AG08396 (cell line): ENCODE results near the gene BAHCC1.
"Not testable (repeated sequence)": the region's sequence is repeated elsewhere in the genome, so short reads cannot be mapped to it uniquely, and the experiment has no call there.

Experiments
- DNase-seq: peaks from one replicate; pipeline ENCODE4 v3.0.0; 2012; ENCODE audit warnings: low spot score, mixed read lengths

Gene BAHCC1

DNA sequence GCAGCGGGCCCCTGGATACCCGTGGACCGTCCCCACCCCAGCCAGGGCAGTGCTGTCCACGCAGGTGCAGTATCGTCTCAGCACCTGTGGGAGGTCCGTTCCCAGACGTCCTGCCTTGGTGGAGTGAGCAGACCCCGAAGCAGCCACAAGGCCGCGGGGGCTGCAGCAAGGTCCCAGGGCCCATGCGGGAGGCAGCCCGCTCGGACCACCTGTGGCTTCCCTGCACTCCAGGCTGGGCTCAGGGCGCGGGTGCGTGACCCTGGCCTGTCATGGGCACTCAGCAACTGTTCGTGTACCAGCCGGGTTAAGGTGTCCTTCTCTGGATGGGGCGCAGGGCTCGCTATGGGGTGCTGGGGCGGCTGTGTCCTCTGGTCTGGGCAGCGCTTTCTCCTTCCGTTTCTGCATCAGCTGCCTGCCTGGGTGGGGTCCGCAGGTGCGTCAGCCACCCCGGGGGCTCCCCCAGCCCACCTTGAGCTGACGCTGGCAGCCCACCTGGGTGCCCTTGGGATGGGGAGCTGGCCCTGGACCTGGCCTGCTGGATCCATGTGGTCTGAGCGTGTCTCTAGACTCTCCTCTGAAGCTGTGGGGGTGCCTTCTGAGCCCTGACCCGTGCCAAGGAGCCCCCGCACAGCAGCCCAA is 18.4 kb downstream of the BAHCC1 start:
- DNase-seq, result no peak

GRCh38 chr17:81414756-81415516 is 19.7 kb downstream of the BAHCC1 start:
- DNase-seq, result no peak

- no peak for DNase-seq
Measured at GRCh38 chr17:81415681-81416080, 20.4 kb downstream of the BAHCC1 start.

- DNase-seq, result no peak
Measured at GRCh38 chr17:81416612-81417011, 21.4 kb downstream of the BAHCC1 start.

GRCh38 chr17:81417049-81417878 is 22.0 kb downstream of the BAHCC1 start:
- DNase-seq, result peak; percentile 89

DNA sequence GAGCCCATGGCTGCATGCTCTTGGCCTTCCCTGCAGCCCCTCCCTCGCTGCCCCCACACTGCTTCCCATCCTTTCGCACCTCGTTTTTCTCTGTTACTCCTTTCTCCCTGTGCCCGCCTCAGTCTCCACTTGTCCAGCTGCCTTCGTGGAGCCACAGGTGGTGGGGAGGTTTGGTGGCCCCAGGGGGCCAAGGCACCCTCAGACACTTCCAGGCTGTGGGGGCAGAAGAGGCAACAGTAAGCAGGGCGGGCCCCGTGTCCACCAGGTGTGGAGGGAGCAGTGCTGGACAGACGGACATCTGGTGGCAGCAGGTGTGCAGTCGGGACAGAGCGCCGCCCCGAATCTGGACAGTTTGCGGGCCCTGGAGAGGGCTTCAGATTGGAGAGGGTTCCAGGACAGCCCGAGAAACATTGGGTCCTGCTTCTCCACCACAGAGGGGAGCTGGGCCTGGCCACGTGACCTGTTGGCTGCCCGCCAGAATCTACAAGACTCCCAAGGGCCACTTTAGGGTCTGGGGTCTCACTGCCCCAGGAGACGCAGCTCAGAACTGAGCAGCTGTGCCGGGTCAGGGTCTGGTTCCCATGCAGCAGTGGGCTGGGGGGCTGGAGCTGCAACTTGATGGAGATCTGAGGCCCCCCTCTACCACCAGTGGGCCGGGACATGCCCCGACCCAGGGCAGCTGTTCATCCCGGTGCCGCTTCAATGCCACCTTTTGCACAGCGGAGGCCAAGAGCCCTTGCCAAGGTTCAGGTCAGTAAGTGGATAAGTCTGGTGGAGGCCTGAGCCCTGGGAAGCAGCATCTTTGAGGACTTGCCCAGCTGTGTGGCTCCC is 22.8 kb downstream of the BAHCC1 start:
- no peak for DNase-seq

DNA sequence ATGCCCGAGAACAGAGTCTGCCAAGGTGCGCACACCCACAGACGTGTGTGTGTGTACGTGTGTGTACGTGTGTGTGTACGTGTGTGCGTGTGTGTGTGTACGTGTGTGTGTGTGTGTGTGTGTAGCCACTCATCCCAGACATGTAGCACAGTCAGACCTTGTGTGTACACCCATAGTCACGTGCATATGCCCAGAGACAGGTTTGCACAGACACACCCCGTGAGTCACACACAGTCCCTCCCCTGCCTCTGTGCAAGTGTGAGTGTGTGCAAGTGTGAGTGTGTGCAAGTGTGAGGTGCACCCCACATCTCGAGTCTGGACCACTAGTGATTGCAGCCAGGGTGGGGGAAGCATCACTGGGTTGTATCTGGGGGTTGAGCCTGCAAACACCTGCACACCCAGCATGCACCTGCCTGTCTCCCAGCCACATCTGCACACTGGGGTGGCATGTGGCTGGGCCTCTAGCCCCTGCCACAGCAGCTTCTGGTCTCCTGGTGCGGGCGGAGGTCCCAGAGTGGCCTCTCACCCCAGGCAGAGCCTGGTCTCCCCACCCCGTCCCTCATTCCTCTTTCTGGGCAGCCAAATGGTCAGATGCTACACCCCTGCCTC is 23.6 kb downstream of the BAHCC1 start:
- no peak for DNase-seq

- peak; percentile 80 for DNase-seq
Measured at GRCh38 chr17:81419319-81419885, 24.1 kb downstream of the BAHCC1 start.

DNA sequence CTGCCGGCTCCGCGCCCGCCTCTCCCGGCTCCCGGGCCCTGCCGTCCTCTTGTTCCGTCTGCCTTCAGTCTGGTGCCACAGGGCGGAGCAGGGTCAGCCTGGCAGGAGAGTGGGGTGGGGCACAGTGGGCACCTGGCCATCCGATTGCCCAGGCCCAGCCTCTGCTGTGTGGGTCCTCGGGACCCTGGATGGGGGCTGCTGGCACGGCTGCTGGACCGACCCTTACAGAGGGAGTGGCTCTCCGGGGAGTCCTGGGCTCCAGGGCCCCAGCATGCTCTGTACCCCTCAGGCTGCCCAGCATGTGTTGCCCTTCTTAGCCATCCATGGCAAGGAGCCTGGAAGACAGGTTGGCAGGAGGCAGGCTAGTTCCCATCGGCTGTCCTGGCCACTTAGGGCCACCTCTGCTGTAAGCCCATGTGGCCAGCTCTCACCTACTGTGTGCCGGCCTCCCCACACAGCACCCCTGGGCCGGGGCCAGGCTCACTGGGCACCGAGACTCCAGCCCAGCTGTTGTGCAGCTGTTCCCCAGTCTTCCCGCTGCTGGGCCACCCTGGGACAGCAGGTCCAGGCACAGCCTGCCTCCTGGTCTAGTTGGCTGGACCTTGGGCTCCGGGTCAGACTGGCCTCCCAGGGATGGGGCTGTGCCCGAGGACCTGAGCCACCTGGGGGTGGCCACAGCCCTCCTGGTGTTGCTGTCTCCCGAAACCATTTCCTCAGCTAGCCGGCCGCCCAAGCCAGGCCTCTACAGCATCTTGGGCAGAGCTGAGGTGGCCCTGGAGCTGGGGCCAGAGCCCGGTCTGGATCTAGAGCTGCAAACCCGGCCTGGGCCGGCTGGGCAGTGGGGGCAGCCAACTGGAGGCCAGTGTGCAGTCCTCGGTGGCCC is 24.9 kb downstream of the BAHCC1 start:
- no peak for DNase-seq

- DNase-seq, result peak; percentile 69
Measured at GRCh38 chr17:81420769-81421462, 25.7 kb downstream of the BAHCC1 start.

- peak; percentile 96 for DNase-seq
Measured at GRCh38 chr17:81422776-81423697, 27.8 kb downstream of the BAHCC1 start.

DNA sequence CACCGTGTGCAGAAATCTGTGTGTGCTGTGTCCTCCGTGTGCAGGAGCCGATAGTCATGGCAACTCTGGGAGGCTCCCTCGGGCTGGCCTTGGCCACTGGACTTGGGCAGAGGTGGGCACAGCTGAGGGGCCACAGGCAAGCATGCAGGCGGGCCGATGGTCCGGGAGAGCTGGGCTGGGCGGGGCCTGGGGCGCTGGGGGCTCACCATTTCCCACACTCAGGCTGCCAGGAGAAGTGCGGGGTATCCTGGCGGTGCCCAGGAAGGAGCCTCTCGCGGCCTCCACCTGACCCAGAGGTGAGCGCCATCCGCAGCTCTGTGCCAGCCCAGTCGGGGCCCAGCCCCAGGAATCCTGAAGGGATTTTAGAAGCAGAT is 28.4 kb downstream of the BAHCC1 start:
- DNase-seq, result no peak

DNA sequence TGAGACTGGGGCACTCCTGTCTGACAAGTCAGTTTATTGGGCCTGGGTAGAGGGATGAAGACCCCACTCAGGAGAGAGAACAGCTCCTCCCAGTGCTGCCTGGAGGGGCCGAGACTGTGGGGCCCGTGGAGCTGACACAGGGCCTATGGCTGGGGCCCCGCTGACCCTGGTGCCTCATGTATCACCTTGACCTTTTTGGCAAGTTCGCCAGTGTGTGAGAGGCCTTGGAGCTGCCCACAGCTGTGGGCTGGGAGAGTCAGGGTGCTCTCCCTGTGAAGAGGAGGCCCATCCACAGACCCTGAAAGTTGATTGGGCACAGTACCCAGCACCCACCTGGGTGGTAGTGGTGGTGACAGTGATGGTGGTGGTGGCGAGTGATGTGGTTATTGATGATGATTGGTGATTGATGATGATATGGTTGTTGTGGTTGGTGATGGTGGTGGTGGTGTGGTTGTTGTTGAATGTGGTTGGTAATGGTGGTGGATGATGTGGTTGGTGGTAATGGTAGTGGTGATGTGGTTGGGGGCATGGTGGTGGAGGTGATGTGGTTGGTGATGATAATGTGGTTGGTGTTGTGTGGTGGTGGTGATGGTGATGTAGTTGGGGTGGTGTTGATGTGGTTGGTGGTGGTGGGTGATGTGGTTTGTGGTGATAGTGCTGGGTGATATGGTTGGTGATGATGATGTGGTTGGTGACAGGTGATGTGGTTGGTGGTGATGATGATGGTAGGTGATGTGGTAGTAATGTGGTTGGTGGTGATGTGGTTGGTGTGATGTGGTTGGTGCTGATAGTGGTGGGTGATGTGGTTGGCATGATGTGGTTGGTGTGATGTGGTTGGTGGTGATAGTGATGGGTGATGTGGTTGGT is 29.1 kb downstream of the BAHCC1 start:
- DNase-seq, result no peak

DNA sequence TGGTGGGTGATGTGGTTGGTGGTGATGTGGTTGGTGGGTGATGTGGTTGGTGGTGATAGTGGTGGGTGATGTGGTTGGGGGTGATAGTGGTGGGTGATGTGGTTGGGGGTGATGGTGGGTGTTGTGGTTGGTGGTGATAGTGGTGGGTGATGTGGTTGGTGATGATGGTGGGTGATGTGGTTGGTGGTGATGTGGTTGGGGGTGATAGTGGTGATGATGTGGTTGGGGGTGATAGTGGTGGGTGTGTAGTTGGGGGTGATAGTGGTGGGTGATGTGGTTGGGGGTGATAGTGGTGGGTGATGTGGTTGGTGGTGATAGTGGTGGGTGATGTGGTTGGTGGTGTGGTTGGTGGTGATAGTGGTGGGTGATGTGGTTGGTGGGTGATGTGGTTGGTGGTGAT is 29.8 kb downstream of the BAHCC1 start:
- DNase-seq, result not testable (repeated sequence)

DNA sequence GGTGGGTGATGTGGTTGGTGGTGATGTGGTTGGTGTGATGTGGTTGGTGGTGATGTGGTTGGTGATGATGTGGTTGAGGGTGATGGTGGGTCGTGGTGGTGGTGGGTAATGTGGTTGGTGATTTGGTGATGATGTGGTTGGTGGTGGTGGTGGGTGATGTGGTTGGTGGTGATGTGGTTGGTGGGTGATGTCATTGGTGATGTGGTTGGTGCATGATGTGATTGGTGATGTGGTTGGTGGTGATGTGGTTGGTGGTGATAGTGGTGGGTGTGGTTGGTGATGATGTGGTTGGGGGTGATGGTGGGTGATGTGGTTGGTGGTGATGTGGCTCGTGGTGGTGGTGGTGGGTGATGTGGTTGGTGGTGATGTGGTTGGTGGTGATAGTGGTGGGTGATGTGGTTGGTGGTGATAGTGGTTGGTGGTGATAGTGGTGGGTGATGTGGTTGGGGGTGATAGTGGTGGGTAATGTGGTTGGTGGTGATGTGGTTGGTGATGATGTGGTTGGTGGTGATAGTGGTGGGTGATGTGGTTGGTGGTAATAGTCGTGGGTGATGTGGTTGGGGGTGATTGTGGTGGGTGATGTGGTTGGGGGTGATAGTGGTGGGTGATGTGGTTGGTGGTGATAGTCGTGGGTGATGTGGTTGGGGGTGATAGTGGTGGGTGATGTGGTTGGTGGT is 30.6 kb downstream of the BAHCC1 start:
- not testable (repeated sequence) for DNase-seq

- no peak for DNase-seq
Measured at GRCh38 chr17:81426393-81427172, 31.3 kb downstream of the BAHCC1 start.
